Measurements from ENCODE around the gene PTPN7.
"Not testable (repeated sequence)": the region's sequence is repeated elsewhere in the genome, so short reads cannot be mapped to it uniquely, and the experiment has no call there.

PTPN7 gene

GRCh38 chr1:202189001-202189790 lies 28.8 kb upstream of the PTPN7 start:
- peak; percentile 66 to 84 for DNase-seq

GRCh38 chr1:202187697-202188407 lies 27.4 kb upstream of the PTPN7 start:
- no peak for DNase-seq

GRCh38 chr1:202187041-202187671 lies 26.8 kb upstream of the PTPN7 start:
- DNase-seq = no peak

- no peak for DNase-seq
Observed at GRCh38 chr1:202186327-202186726, 25.9 kb upstream of the PTPN7 start.

GRCh38 chr1:202184750-202185460 lies 24.5 kb upstream of the PTPN7 start:
- peak; percentile 91 to 94 for DNase-seq

- DNase-seq = no peak
Observed at GRCh38 chr1:202182040-202182877, 21.9 kb upstream of the PTPN7 start.

GRCh38 chr1:202181586-202181985 lies 21.2 kb upstream of the PTPN7 start:
- DNase-seq = no peak

- not testable (repeated sequence) for DNase-seq
Observed at GRCh38 chr1:202180751-202181139, 20.3 kb upstream of the PTPN7 start.

GRCh38 chr1:202179828-202180750 lies 19.7 kb upstream of the PTPN7 start:
- no peak for DNase-seq

- DNase-seq = no peak
Observed at GRCh38 chr1:202176949-202177927, 16.8 kb upstream of the PTPN7 start.

GRCh38 chr1:202173993-202174392 lies 13.6 kb upstream of the PTPN7 start:
- no peak for DNase-seq

GRCh38 chr1:202172015-202172355 lies 11.6 kb upstream of the PTPN7 start:
- peak in 1 of 2 experiments; percentile 9 for DNase-seq

- DNase-seq = no peak
Observed at GRCh38 chr1:202171292-202172014, 11.1 kb upstream of the PTPN7 start.

GRCh38 chr1:202170726-202171125 lies 10.3 kb upstream of the PTPN7 start:
- DNase-seq = peak; percentile 17 to 32

- no peak for DNase-seq
Observed at GRCh38 chr1:202168861-202169260, 8.5 kb upstream of the PTPN7 start.

- no peak for DNase-seq
Observed at GRCh38 chr1:202167708-202168415, 7.5 kb upstream of the PTPN7 start.

GRCh38 chr1:202167054-202167453 lies 6.7 kb upstream of the PTPN7 start:
- DNase-seq = not testable (repeated sequence)
